GM13976 (cell line): ENCODE results near the gene G2E3.

ENCODE experiments used
- DNase-seq: peaks from one replicate; pipeline ENCODE4 v3.0.0; 2012; ENCODE audit warnings: low spot score
- CTCF ChIP-seq: IDR thresholded peaks from 2 replicates; pipeline ENCODE4 v1.5.1; 2012; ENCODE audit warnings: borderline replicate concordance, mild to moderate bottlenecking; ENCODE audit not compliant: insufficient read depth; ENCODE audit errors: extremely low read depth, missing control alignments, control extremely low read depth
- in situ Hi-C: fragments of 300-500 bp; cut with MboI; formaldehyde crosslinking; loops from one replicate; pipeline ENCODE4 v1.12.0; 2022; ENCODE audit warnings: low sequenced_read_pairs, mixed read lengths, inconsistent platforms; ENCODE audit not compliant: unreplicated experiment

Gene G2E3

GRCh38 chr14:30558675-30559555 is at the start of gene G2E3:
Gene G2E3, plus strand, starts transcription at chr14:30559158. Its CDS starts 21,922 bp downstream, at chr14:30581080.
- peak; percentile 94 for DNase-seq
- TF ChIP-seq CTCF, result no peak
- in situ Hi-C loops, result no loop called here

GRCh38 chr14:30517737-30518136 is 41.2 kb upstream of the G2E3 start:
- no peak for DNase-seq
- in situ Hi-C loops, result no loop called here

GRCh38 chr14:30518867-30519560 is 39.9 kb upstream of the G2E3 start:
- TF ChIP-seq CTCF, result no peak
- in situ Hi-C loops, result no loop called here
- DNase-seq, result no peak

More at GRCh38 chr14:30517737-30518136, 41.2 kb upstream of the G2E3 start:
- TF ChIP-seq CTCF, result no peak

GRCh38 chr14:30519961-30520360 is 39.0 kb upstream of the G2E3 start:
- in situ Hi-C loops, result no loop called here
- TF ChIP-seq CTCF, result no peak
- DNase-seq, result no peak

GRCh38 chr14:30520536-30520935 is 38.4 kb upstream of the G2E3 start:
- in situ Hi-C loops, result no loop called here
- TF ChIP-seq CTCF, result no peak
- DNase-seq, result no peak

GRCh38 chr14:30521899-30522736 is 36.8 kb upstream of the G2E3 start:
- in situ Hi-C loops, result no loop called here
- DNase-seq, result peak; percentile 18
- peak; percentile 45 for TF ChIP-seq CTCF
